HS-5 (cell line): ENCODE measurements around the gene CDK6.
A peak's percentile ranks its signal among the peaks of the same experiment; 100 is the strongest.

Source experiments
- DNase-seq: peaks from one replicate; pipeline ENCODE4 v3.0.0-alpha.2; 2012; ENCODE audit warnings: low read depth

CDK6 gene

GRCh38 chr7:92644406-92645113, 191.8 kb downstream of the CDK6 start:
- no peak for DNase-seq

- DNase-seq: no peak
Observed at GRCh38 chr7:92643821-92644220, 192.6 kb downstream of the CDK6 start.

GRCh38 chr7:92641921-92642511, 194.4 kb downstream of the CDK6 start:
- DNase-seq: no peak

GRCh38 chr7:92639966-92640365, 196.4 kb downstream of the CDK6 start:
- DNase-seq: no peak

- DNase-seq: no peak
Observed at GRCh38 chr7:92639213-92639896, 197.0 kb downstream of the CDK6 start.

- DNase-seq: no peak
Observed at GRCh38 chr7:92636018-92636560, 200.3 kb downstream of the CDK6 start.

GRCh38 chr7:92635538-92635937, 200.8 kb downstream of the CDK6 start:
- DNase-seq: no peak

GRCh38 chr7:92634924-92635519, 201.4 kb downstream of the CDK6 start:
- DNase-seq: peak; percentile 56

- DNase-seq: no peak
Observed at GRCh38 chr7:92634205-92634604, 202.2 kb downstream of the CDK6 start.

- peak; percentile 88 for DNase-seq
Observed at GRCh38 chr7:92633211-92633906, 203.0 kb downstream of the CDK6 start.

- no peak for DNase-seq
Observed at GRCh38 chr7:92632791-92633190, 203.6 kb downstream of the CDK6 start.

- no peak for DNase-seq
Observed at GRCh38 chr7:92631850-92632487, 204.4 kb downstream of the CDK6 start.

GRCh38 chr7:92631067-92631849, 205.1 kb downstream of the CDK6 start:
- DNase-seq: no peak

GRCh38 chr7:92629779-92630178, 206.6 kb downstream of the CDK6 start:
- DNase-seq: no peak

GRCh38 chr7:92627956-92628355, 208.4 kb downstream of the CDK6 start:
- DNase-seq: no peak

GRCh38 chr7:92626281-92626809, 210.0 kb downstream of the CDK6 start:
- no peak for DNase-seq

- DNase-seq: no peak
Observed at GRCh38 chr7:92625617-92626016, 210.8 kb downstream of the CDK6 start.

- no peak for DNase-seq
Observed at GRCh38 chr7:92624298-92624996, 211.9 kb downstream of the CDK6 start.

GRCh38 chr7:92623544-92623943, 212.8 kb downstream of the CDK6 start:
- no peak for DNase-seq

GRCh38 chr7:92622685-92623084, 213.7 kb downstream of the CDK6 start:
- no peak for DNase-seq
